Brain pericyte (primary cell): ENCODE data around the gene GABARAP.

ENCODE experiments used
- DNase-seq: peaks from one replicate; pipeline ENCODE4 v3.0.0-alpha.2; 2012; ENCODE audit warnings: low read depth, low spot score

Gene GABARAP

DNA sequence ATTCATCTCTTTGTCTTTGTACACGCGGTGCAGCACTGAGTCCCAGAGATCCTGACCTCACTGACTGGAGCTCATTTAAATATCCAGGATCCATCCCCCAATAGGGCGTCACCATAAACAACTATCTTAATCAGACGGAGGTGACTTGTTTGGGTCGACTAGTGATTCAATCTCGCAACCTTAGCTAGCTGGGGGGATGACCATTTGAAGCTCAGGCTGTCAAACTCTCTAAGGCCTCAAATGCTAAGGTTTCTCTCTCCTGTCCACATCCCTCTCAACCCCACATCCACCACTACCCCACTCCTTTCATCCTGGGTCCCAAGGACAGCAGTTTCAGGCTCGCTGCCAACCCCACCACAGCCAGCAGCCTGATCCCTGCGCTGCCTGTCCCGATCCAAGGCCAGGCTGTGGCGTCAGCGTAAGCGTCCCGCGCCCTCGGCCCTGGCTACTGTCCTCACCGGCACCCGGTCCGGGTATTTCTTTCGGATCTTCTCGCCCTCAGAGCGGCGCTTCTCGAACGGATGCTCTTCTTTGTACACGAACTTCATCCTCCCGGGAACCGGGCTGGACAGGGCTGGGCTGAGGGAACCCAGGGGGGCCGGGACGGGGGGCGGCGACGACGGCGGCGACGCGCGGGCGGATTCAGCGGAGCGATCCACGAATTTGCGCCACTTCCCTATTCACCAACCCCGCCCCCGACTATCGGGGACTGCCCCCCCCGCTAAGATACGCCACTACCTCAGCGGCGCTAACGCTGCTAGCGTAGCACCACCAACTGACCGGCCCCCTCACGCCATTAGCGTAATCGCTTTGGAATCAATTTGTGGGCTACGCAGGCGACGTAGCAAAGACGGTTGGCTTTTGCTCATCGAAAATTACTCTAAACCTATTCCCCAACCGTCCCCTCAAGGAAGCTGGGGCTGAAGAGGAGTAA is at the start of gene GABARAP:
Gene GABARAP, minus strand, starts transcription at position 667 of the 934 bp plus-strand sequence. Its CDS starts 119 bp downstream, at position 548.
- peak; percentile 89 for DNase-seq

DNA sequence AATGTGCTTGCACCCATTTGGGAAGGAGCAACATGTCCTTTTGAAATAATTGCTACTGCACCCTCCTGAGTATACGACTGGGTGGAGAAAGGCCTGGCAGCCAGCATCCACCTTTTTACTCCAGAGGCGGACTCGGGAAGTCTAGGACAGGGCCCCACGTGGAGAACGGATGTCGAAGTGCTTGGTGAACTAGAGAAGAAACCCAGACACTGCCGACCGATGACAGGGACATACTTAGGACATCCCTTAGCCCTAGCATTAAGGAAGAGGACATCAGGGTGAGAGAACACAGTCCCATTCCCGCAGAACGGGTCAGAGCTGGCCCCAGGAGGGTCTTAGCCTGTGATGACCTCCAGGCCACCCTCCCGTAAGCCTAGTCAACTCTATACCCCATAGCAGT is 48.4 kb upstream of the GABARAP start:
- DNase-seq = no peak

DNA sequence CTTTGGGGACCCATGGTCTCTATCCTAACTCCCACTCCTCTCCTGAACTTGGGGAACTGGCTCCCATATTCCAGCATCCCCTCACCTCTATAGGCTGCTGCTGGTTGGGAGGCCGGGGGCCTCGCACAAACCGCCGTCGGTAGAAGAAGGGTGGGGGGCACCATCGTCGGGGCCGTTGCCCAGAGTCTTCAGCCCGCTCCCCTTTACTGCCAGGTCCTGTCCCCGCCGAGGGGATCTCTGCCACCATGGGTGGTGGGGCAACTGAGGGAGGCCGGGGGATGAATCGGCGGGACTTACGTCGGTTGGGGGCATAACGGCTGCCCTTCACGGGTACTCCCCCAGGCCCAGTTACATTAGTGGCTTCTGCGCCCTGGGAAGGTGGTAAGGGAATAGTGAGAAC is 47.9 kb upstream of the GABARAP start:
- DNase-seq = no peak

DNA sequence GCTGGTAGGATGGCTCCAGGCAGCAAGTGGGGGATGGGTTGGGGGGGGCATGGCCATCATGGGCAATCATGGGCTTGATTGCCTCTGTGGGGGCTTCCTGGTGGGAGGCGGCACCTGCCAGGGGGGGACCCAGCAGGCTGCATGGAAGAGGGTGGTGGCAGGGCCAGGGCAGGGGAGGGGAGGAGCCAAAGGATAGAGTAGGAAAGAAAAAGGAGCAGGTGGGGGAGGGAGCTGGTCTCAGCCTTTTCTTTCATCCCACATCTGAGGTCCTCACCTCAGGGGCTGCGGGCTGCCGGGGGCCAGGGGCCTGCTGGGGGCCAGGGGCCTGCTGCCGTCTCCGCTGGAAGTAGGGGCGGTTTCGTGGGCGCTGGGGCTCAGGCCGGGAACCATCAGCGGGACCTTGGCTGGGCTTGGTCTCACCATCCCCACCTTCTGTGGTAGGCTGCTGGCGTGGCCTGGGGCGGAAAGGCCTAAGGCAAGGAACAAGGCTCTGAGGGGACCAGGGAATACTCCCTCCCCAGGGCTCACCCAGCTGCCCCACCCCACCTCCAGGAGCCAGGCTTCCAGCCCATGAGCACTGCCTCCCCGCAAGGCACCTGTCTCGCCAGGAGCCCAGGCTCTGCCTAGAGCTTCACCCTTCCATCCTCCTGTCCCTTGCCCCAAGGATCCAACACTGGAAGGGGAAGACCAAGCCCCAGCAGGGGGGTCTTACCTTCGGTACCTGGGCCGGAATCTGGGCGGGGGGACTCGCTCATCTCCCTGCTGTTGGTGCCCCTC is 47.2 kb upstream of the GABARAP start:
- no peak for DNase-seq

DNA sequence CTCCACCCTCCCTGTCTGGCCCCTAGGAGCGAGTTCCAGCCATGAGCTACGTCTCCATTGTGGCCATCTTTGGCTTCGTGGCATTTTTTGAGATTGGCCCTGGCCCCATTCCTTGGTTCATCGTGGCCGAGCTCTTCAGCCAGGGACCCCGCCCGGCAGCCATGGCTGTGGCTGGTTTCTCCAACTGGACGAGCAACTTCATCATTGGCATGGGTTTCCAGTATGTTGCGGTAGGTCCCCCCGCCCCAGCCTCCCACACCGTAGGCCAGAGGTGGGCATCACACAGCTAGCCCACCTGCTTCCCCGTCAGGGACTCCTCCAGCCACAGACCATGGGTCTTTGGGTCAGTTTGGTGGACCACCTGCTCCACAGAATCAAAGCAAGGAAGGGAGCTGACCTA is 43.4 kb upstream of the GABARAP start:
- DNase-seq = no peak

DNA sequence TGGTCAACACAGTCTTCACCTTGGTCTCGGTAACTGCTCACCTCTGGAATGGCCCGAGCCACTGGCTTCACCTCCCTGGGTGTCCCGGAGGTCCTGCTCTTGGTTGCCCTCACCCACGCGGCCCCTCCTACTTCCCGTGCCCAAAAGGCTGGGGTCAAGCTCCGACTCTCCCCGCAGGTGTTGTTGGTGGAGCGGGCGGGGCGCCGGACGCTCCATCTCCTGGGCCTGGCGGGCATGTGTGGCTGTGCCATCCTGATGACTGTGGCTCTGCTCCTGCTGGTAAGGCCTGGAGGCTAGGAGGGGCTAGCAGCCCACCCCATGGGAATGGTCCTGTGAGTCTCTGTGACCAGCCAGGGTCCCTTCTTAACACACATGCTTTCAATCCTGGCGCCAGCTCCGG is 42.7 kb upstream of the GABARAP start:
- no peak for DNase-seq

DNA sequence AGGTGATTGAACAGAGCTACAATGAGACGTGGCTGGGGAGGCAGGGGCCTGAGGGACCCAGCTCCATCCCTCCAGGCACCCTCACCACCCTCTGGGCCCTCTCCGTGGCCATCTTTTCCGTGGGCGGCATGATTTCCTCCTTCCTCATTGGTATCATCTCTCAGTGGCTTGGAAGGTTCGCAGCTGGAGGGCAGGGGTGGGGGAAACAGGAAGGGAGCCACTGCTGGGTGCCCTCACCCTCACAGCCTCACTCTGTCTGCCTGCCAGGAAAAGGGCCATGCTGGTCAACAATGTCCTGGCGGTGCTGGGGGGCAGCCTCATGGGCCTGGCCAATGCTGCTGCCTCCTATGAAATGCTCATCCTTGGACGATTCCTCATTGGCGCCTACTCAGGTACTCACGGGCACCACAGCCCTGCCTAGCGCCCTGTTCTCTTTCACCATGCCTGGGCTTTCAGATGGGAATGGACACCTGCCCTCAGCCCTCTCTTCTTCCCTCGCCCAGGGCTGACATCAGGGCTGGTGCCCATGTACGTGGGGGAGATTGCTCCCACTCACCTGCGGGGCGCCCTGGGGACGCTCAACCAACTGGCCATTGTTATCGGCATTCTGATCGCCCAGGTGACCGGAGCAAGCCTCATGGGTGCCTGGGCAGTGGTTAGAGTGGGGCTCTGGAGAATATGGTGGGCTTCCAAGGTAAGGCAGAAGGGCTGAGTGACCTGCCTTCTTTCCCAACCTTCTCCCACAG is 41.4 kb upstream of the GABARAP start:
- no peak for DNase-seq

DNA sequence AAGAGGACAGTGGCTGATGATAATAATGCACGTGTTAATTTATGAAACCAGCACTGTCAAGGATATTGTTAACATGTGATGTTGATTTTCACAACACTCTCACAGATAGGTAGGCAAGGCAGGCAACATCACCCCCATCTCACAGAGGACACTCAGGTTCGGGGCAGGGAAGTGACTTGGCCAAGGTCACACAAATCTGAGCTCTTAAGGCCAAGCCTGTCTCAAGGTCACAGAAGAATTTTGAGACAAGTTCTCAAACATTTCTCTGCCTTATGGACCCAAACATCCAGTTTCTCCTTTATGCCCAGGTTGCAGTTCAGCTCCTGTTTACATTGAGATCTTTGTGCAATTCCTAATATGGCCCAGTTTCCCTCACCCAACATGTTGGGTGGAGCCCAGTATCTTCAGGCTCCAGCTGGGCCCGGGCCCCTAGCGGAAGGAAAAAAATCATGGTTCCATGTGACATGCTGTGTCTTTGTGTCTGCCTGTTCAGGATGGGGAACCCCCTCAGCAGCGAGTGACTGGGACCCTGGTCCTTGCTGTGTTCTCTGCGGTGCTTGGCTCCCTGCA is 40.6 kb upstream of the GABARAP start:
- no peak for DNase-seq

DNA sequence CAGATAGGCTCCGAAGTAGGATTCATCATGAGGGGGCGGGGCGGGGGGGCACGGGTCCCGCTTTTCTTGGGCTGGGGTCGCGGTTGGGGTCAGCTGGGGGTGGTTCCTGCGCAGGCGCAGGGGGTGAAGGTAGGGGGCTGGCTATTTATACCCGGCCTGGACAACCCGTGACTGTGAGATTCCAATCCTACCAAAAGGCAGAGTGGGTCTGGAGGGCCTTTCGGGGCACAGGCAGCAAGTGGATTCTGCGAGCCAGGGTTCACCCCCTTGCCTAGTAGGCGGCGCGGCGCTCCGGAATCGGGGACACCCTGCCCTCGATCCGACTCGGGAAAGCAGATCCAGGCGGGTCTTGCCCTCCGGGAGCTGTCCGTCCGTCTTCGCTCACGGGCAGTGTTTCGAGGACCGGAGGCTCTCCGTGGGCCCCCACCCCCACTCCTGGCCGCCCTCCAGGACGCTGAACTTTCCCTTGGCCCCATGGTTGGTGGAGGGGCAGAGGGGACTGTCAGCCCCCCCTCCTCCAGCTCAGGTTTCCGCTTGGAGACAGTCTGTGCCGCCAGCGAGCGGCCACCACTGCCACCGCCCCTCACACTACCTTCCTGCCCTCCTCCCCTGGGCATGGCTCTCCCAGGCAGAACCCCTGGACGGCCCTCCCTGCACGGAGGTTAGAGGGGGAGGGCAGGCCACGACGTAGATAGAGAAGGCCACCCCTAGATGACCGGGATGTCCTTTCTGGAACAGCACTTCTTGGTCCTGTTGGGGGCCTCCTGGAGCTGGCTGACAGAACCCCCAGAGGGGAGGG is 39.9 kb upstream of the GABARAP start:
- DNase-seq = no peak

DNA sequence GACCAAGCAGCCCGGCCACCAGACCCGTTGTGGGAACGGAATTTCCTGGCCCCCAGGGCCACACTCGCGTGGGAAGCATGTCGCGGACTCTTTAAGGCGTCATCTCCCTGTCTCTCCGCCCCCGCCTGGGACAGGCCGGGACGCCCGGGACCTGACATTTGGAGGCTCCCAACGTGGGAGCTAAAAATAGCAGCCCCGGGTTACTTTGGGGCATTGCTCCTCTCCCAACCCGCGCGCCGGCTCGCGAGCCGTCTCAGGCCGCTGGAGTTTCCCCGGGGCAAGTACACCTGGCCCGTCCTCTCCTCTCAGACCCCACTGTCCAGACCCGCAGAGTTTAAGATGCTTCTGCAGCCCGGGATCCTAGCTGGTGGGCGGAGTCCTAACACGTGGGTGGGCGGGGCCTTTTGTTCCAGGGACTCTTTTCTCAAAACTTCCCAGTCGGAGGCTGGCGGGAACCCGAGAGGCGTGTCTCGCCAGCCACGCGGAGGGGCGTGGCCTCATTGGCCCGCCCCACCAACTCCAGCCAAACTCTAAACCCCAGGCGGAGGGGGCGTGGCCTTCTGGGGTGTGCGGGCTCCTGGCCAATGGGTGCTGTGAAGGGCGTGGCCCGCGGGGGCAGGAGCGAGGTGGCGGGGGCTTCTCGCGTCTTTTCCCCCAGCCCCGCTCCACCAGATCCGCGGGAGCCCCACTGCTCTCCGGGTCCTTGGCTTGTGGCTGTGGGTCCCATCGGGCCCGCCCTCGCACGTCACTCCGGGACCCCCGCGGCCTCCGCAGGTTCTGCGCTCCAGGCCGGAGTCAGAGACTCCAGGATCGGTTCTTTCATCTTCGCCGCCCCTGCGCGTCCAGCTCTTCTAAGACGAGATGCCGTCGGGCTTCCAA is 39.1 kb upstream of the GABARAP start, which contains the start of gene SLC2A4:
Gene SLC2A4, plus strand, starts transcription at position 645 of the 879 bp plus-strand sequence. Its CDS starts 217 bp downstream, at position 862.
- DNase-seq = peak; percentile 66

DNA sequence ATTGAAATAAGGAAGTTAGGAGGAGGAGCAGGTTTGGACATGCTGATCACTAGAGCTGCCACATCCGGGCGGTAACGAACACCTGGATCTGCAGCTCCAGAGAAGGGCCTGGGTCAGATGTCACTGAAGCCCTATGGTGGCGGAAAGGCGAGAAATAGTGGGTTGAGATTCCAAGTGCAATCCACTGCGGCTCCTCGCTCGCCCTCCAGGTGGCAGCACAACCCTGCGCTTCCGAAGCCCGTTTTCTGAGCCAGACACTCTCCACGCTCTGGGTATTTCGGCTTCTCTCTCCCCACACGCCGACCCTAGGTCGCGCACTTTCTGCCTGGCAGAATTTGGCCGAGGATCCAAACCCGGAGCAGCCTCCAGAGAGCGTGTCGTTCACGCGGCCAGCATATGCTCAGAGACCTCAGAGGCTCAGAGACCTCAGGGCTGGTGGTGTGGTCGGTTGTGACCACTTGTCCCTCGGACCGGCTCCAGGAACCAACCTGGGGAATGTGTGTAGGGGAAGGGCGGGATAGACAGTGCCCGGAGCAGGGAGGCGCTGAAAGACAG is 38.3 kb upstream of the GABARAP start:
- peak; percentile 36 for DNase-seq

DNA sequence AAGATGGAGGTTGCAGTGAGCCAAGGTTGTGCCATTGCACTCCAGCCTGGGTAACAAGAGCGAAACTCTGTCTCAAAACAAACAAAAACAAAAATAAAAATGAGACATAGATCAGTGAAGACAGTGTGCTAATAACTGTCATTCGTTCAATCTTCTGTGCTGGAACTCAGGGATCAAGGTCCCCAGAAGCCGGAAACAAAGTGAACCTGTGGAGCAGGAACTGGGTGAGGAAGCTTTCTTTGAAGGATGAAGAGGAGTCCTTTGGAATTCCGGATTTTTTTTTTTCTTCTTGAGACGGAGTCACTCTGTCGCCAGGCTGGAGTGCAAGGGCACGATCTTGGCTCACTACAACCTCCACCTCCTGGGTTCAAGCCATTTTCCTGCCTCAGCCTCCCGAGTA is 37.2 kb upstream of the GABARAP start:
- no peak for DNase-seq

DNA sequence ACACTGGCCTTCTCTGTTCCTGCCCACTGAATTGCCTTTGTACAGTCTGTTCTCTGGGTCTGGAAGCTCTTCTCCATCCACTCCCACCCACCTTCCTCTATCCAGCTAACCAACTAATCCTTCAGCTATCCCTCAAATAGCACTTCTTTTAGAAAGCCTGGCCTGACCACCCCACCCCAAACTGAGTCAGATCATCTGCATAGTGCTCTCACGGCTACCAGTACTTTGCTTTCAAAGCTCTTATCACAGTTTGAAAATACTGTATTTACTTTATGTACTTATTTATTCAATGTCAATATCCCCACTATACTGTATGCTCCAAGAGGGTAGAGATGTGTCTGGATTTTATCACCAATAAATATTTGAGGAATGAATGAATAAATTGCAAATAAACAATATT is 24.5 kb upstream of the GABARAP start:
- DNase-seq = no peak

DNA sequence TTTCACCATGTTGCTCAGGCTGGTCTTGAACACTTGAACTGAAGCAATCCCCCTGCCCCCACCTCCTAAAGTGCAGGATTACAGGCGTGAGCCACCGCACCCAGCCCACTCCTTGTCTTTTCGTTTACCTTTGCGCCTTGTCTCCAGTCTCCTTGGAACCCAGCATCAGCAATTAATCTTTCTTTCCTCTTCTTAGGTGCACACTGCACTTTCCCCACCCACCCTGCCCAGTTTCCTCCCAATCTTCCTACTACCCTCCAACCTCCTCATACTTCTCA is 21.5 kb upstream of the GABARAP start:
- no peak for DNase-seq

DNA sequence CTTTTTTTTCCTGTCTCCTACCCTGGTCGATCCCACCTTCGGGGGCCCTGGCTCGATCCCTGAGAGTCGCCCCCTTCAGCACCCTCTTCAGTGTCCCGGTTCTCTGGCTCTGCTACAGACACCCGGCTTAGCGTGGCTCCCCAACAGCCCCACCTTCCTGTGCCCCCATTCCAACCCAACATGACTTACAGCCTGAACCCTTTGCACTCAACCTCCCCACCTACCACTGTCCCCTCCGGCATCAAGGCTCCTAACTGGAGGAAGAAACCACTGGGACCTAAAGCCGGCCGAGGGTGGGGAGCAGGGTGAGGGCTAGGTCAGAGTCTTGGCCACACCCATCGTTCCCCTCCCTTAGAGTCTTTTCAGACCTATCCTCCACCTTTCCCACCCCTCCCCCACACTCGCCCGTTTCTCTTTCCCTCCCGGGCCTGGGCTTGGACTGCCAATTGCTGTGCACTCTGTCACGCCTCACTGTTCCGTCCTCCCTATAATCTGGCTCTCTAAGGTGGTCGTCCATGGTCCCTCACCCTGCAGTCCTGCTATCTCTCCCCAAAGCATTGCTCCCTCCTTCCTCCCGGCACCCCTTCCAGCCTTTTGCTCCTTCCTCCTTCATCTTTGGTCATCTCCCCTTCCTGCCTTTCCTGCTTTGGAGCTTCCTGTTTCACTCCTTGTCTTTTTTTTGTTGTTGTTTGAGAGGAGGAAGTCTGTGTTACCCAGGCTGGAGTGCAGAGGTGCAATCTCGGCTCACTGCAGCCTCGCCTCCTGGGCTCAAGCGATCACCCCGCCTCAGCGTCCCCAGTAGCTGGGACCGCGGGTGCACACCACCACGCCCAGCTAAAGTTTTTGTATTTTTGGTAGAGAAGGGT is 20.9 kb upstream of the GABARAP start:
- DNase-seq = no peak

DNA sequence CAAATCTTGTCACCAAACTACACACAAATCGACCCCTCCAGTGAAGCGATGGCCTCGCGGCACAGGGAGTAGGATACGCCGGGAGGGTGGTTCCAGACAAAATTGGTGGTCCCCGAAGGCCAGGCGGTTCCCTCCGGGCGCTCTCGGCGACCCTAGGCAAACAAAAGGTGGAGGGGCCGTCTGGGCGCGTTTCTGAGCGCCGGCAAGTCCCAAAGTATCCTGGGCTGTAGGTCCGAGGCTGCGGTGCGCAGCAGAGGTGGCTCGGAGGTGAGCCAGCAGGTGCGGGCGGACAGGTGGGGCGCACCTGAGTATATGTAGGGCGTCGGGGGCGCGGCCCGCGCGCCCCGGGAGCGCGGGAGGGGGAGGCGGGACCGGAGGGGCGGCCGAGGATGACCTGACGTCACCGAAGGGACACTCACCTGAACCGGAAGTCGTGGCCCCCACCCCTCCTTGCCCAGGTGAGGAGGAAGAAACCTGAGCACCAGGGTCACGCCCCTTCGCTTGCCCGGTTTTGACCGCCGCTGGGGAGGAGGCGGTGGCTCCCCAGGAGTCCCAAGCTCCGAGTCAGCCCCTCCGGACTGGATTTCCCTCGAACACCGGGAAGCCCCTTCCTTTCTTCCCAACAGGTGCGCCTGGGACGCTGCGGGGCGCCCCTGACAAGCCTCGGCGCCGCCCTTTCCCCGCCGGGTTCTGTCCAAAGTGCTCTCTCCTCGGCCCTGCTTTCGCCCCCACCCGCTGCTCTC is 20.1 kb upstream of the GABARAP start, which contains the start of gene CLDN7:
Gene CLDN7, minus strand, starts transcription at position 287 of the 743 bp plus-strand sequence. CDS start 435 bp downstream, outside the sequence.
- DNase-seq = no peak

DNA sequence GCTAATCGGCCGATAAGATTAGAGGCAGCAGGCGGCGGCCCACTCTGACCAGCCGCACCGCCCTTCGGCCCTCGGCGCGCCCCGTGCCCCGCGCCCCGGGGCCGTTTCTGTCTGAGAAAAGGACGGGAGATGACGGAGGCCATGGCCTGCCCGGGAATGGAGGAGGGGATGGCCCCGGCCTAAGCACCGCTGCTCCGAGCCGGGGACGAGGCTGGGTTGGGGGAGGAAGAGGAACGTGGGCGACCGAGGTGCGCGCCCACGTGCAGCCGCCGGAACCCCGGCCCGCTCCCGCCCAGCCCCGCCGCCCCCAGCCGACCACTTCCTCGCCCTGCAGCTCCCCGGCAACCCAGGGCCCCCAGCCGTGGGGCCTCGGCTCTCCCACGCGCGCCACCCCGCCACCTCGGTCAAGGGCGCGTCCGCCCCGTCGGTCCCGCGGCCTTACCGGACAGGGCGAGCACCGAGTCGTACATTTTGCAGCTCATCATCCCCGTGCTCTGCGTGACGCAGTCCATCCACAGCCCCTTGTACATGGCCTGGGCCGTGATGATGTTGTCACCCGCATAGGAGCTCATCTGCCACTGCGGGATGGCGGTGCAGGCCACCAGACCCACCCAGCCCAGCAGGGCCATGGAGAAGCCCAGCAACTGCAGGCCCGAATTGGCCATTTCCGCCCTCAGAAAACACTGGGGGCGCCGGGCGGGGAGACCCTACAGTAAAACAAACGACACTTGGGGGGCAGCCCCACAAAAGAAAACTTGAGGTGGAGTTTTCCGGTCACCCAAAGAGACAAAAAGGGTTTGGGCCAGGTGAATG is 19.3 kb upstream of the GABARAP start:
- DNase-seq = no peak
